ENCODE measurements around the gene RNF224.

RNF224 gene

DNA sequence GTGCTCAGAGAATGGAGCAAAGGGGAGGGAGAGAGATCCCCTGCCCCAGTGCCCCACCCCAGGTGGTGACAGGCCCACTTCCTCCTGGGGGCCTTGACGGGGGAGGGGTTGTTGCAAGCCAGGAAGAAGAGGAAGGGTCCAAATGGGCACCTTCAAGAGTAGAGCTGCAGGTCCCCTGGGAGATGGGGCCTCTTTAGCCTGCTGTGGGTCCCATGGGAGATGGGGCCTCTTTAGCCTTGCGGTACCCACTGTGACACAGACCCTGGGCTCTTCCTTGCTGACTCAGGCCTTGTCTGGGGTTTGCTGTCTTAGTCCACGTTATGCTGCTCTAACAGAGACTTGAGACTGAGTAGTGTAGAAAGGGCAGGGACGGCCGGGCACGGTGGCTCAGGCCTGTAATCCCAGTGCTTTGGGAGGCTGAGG lies 40.6 kb downstream of the RNF224 start:
- no peak for TF ChIP-seq GATA3 (IDR thresholded peaks at IDR 0.05; ENCODE audit: low read depth, low read length)
- TF ChIP-seq GATA2 (IDR thresholded peaks at IDR 0.05; ENCODE audit: low read depth, low read length), result no peak

DNA sequence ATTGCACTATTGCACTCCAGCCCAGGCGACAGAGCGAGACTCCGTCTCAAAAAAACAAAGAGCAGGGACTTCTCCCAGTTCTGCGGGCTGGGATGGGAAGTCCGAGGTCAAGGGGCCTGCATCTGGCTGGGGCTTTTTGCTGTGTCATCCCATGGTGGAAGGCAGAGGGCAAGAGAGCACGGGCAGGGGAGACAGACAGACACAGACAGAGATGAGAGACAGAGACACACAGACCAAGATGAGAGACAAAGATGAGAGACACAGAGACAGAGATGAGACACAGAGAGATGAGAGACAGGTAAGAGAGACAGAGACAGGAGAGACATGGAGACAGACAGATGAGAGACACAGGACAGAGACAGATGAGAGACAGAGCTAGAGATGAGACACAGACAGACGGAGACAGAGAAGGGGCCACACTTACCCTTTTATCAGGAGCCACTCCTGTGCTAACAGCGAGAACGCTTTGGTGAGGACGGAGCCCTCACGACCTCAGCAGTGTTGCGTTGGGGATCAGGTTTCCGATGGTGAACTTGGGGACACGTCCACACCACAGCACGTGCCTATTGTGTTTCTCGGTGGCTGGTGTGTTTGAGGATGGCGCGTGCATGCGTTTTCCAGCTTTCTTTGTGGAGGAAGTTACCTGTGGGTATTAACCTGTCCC lies 41.4 kb downstream of the RNF224 start:
- TF ChIP-seq GATA2 (IDR thresholded peaks at IDR 0.05; ENCODE audit: low read depth, low read length), result no peak

DNA sequence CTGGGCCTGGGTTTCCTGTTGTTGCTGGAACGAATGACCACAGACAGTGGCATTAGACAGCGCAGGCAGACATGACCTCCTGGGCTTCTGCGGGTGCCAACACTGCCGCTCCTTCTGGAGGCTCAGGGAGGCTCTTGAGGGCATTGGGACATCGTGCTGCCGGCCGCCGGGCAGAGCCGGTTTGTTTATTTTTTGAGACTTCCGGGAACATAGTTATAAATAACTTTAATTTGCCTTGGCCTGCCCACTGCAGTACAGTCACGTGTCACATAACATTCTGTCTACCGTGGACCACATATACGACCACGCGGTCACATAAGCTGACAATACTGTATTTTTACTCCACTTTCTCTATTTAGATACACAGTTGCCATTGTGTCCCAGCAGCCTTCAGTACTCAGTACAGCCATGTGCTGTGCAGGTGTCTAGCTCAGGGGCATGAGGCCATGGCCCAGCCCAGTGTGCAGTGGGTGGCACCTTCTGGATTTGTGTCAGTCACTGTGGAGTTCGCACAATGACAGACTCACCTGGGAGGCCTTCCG lies 42.0 kb downstream of the RNF224 start:
- TF ChIP-seq GATA3 (IDR thresholded peaks at IDR 0.05; ENCODE audit: low read depth, low read length), result no peak

- TF ChIP-seq GATA2 (IDR thresholded peaks at IDR 0.05; ENCODE audit: low read depth, low read length) (no peak), GATA3 (IDR thresholded peaks at IDR 0.05; ENCODE audit: low read depth, low read length) (no peak)
Measured at GRCh38 chr9:137270929-137271695, 43.8 kb downstream of the RNF224 start.

DNA sequence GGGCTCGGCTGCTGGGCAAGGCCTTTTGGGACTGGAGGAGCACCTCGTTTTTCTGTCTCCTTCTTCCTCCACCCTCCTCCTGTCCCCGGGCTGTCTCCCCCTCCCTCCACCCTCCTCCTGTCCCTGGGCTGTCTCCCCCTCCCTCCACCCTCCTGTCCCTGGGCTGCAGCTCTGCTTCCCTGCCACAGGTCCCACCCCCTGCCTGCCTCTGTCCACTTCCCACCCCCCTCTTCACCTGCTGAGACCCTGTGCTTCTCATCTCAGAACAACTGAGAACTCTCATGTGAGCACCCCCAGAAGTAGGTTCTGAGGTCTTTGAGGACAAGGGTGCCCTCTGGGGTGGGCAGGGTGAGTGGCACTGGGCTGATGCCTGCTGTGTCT lies 44.4 kb downstream of the RNF224 start:
- no peak for TF ChIP-seq GATA3 (IDR thresholded peaks at IDR 0.05; ENCODE audit: low read depth, low read length)
- no peak for TF ChIP-seq GATA2 (IDR thresholded peaks at IDR 0.05; ENCODE audit: low read depth, low read length)

DNA sequence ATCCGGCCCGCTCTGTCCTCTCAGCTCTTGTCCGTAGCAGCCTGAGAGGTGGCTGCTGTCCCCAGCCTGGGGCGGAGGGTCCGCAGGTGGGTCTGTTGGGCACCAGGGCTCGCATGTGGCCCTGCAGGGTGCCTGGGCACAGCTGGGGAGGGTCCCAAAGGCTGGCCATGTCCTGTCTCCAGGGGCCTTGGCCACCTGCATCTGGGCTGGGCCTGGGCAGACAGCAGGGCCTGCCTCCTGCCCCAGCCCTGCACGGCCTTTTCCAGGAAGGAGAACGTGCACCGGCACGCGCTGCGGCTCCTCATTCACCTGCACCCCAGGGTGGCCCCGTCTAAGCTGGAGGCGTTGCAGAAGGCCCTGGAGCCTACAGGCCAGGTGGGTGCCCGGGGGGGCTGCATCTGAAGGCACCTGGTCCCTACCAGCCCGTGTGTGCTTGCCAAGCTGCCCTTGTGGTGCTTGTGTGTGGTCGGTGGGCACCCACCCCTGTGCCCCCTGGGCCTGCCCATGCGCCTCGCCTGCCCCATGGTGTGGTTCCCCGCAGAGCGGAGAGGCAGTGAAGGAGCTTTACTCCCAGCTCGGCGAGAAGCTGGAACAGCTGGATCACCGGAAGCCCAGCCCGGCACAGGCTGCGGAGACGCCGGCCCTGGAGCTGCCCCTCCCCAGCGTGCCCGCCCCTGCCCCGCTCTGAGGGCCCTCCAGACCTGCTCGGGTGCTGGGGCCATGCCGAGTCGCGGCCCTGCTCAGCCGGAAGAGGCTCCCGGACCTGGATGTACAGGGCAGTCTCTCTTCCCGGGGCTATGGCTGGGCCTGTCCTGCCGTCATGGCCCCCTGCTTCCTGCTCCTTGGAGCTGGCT lies 45.2 kb downstream of the RNF224 start:
- TF ChIP-seq GATA3 (IDR thresholded peaks at IDR 0.05; ENCODE audit: low read depth, low read length), result no peak
- no peak for TF ChIP-seq GATA2 (IDR thresholded peaks at IDR 0.05; ENCODE audit: low read depth, low read length)

DNA sequence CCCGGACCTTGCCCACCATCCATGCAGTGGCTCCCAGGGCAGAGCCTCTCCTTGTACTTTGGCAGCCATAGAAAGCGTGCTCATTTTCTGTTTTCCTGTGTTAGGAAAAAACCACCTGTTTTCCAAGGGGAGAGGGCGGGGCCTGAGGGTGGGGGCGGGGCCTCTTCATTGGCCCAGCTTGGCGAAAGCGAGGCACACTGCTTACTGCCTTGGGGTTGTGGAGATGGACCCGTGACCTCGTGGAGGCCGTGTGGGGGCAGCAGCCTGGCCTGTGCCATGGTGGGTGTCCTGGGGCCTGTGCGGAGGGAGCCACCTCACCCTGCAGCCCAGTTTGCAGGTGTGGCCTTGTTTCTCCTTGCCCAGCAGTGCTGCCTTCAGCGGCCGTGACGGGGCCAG lies 45.8 kb downstream of the RNF224 start:
- TF ChIP-seq GATA3 (IDR thresholded peaks at IDR 0.05; ENCODE audit: low read depth, low read length) (no peak), GATA2 (IDR thresholded peaks at IDR 0.05; ENCODE audit: low read depth, low read length) (no peak)

GRCh38 chr9:137273611-137274320 lies 46.5 kb downstream of the RNF224 start:
- TF ChIP-seq GATA2 (IDR thresholded peaks at IDR 0.05; ENCODE audit: low read depth, low read length) (no peak), GATA3 (IDR thresholded peaks at IDR 0.05; ENCODE audit: low read depth, low read length) (no peak)

- TF ChIP-seq GATA3 (IDR thresholded peaks at IDR 0.05; ENCODE audit: low read depth, low read length) (no peak), GATA2 (IDR thresholded peaks at IDR 0.05; ENCODE audit: low read depth, low read length) (no peak)
Measured at GRCh38 chr9:137275203-137275587, 47.9 kb downstream of the RNF224 start.

- no peak for TF ChIP-seq GATA3 (IDR thresholded peaks at IDR 0.05; ENCODE audit: low read depth, low read length)
- TF ChIP-seq GATA2 (IDR thresholded peaks at IDR 0.05; ENCODE audit: low read depth, low read length), result no peak
Measured at GRCh38 chr9:137275588-137276472, 48.5 kb downstream of the RNF224 start.

GRCh38 chr9:137276473-137277328 lies 49.4 kb downstream of the RNF224 start:
- no peak for TF ChIP-seq GATA2 (IDR thresholded peaks at IDR 0.05; ENCODE audit: low read depth, low read length)
- no peak for TF ChIP-seq GATA3 (IDR thresholded peaks at IDR 0.05; ENCODE audit: low read depth, low read length)

Data from SH-SY5Y (cell line).